CD4-positive, alpha-beta T cell treated with Interleukin-4 for 1 hour (primary cell): Measurements from ENCODE around the gene ADCY10.
A peak's percentile ranks its signal among the peaks of the same experiment; 100 is the strongest.

Source experiments
- DNase-seq, 2 donors: peaks; one replicate each; pipeline ENCODE4 v3.0.0-alpha.2; 2020 to 2022

The ADCY10 gene

GRCh38 chr1:167803358-167804207, 110.4 kb downstream of the ADCY10 start:
- peak; percentile 85 to 89 for DNase-seq

DNA sequence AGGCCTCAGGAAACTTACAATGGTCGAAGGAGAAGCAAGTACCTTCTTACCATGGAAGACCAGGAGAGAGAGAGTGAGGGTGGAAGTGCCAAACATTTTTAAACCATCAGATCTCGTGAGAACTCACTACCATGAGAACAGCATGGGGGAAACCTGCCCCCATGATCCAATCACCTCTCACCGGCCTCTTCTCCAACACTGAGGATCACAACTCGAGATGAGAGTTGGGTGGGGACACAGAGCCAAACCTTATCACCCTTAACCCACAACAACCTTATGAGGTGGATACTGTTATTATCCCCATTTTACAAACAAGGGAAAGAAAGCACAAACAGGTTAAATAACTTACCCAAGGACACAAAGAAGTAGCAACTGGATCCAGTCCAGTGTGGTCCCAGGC, 111.7 kb downstream of the ADCY10 start:
- DNase-seq, result no peak

DNA sequence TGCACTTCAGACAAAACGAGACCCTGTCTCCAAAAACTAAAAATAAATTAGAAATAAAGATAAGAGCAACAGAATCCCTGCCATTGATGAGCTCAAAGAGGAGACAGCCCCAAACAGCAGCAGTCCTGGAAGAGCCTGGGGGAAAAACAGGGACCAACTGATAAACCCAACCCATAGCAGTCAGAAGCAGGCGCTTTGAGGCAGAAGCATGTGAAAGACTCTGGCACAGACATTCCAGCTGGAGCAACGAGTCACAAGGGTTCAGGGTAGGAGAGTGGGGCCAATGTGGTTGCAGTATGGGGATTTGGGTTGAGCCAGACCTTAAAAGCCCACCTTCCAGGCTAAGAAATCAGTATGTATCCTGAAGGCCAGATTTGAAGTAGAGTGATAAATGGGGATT, 113.7 kb downstream of the ADCY10 start:
- no peak for DNase-seq

GRCh38 chr1:167799747-167800146, 114.2 kb downstream of the ADCY10 start:
- no peak for DNase-seq

GRCh38 chr1:167798952-167799351, 115.0 kb downstream of the ADCY10 start:
- no peak for DNase-seq

DNA sequence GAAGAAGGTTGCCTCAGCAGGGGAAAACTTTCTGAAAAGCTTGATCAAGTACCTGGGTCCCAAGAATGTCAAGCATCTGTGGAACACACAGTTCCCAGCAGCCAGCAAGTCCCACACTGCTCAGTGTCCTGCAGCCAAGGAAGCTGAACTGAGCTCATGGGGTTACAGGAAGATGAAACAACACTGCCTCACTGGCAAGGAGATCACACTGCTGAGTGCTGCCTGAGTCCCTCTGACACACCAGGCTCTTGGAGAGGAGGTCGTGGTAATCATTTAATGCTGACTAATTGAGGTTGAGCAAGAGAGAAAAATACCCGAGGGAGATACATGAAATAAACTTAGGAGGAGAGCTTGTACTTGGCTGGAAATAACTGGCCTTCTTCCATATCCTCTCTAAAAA, 116.9 kb downstream of the ADCY10 start:
- DNase-seq, result peak in 1 of 2 donors; percentile 14

GRCh38 chr1:167795810-167796740, 117.9 kb downstream of the ADCY10 start:
- DNase-seq, result no peak

DNA sequence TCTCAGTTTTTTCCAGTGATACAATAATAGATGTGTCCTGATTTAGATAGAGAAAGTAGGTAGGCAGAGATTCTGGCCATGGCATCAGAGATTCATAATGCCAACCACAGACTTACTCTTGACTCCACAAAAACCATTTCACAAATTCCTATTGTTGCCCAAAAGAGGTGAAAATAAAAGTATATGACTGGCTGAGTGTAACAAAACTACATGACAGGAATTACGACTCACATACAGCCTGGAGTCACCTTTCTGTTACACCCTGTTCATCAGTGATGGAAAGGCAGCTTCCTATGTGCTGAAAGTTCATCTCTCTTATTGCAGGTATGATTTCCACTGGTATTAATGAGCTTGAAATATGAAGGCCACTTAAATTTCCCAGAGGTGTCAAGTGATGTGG, 119.9 kb downstream of the ADCY10 start:
- DNase-seq, result no peak

- DNase-seq, result no peak
Measured at GRCh38 chr1:167792188-167792565, 121.8 kb downstream of the ADCY10 start.

- DNase-seq, result peak in 1 of 2 donors; percentile 13
Measured at GRCh38 chr1:167791281-167792187, 122.4 kb downstream of the ADCY10 start.

GRCh38 chr1:167790117-167790516, 123.8 kb downstream of the ADCY10 start:
- DNase-seq, result no peak

- no peak for DNase-seq
Measured at GRCh38 chr1:167789501-167789900, 124.4 kb downstream of the ADCY10 start.

GRCh38 chr1:167786502-167786901, 127.4 kb downstream of the ADCY10 start:
- DNase-seq, result no peak

DNA sequence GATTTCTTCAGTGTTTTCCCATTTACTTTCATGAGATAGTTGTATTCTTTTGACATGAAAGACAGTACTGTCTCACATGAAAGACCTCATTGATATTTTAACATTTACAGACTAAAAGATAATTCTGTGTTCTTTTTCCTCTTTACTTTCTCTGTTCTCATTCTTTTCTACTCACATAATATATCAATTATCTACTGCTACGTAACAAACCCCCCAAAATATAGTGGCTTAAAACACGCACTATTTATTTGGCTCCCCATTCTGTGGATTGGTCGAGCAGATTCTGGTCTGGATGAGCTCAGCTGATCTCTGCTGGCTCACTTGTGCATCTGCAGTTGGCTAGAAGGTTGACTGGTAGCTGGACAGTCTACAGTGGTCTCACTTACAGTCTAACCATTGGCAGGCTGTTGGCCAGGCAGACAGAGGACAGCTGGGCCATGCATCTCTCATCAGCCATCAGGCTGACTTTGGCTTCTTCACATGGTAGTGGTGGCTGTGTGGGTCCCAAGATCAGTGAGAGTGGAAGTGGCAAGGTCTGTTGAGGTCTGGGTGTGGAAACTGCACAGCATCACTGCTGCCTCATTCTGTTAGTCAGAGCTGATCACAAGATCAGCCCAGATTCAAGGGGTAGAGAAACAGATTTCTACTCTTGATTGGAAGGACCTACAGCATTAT, 128.9 kb downstream of the ADCY10 start:
- no peak for DNase-seq

- DNase-seq, result no peak
Measured at GRCh38 chr1:167782946-167783345, 131.0 kb downstream of the ADCY10 start.

DNA sequence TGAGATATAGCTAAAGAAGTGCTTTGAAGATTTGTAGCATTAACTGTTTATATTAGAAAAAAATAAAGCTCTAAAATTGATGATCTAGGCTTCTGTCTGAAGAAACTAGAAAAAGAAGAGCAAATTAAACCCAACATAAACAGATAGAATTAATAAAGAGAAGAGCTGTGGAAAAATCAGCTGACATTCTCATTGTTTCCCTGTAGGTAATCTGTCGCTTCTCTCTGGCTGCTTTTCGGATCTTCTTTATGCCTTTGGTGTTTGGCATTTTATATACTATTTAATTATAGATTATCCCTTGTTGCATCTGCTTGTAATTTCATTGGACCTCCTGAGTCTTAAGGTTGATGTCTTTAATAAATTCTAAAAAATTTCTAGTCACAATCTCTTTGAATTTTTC, 132.4 kb downstream of the ADCY10 start:
- no peak for DNase-seq

GRCh38 chr1:167777269-167777650, 136.7 kb downstream of the ADCY10 start:
- DNase-seq, result no peak

GRCh38 chr1:167776616-167777268, 137.2 kb downstream of the ADCY10 start:
- DNase-seq, result no peak

DNA sequence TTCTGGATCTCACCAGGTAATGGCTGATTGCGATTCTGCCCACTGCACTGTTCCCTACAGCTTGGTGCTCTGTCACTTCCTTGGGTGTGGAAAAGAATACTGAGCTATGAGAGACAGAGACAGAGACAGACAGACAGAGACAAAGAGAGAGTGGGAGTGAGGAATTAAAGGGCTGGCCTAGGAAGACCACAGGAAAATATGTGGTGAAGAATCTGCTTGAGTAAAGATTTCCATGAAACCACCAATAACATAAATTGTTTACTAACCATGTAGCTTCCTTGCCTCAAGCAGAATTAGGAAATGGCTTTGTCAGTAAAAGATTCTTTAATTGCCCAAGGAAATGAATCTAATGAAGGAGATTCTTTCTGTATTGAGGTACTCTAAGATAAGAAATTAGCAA, 137.8 kb downstream of the ADCY10 start:
- DNase-seq, result no peak

DNA sequence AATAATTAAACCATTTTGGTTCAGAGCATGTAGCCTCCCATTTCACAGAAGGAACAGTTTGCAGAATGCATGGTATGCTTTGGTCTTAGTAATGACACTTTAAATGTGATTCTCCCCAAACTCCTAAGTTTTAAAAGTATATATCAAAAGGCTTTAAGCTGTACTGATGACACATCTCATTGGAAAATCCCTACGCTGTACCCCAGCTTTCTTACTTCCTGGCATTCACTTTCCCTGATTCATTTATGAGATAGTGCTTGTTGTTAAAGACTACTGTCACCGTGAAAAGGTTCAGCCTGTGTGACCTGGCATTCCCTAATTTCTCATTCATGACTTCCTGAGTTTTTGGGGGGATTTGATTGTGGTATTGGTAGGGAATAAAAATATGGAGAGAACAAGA, 138.8 kb downstream of the ADCY10 start:
- no peak for DNase-seq

- DNase-seq, result no peak
Measured at GRCh38 chr1:167774710-167775109, 139.2 kb downstream of the ADCY10 start.

- no peak for DNase-seq
Measured at GRCh38 chr1:167773516-167773915, 140.4 kb downstream of the ADCY10 start.
